SK-N-SH treated with all-trans-retinoic acid at 6 μM for 48 hours (cell line): Measurements from ENCODE around the gene AQP3.
"Not testable (repeated sequence)": the region's sequence is repeated elsewhere in the genome, so short reads cannot be mapped to it uniquely, and the experiment has no call there.

Source experiments
- ATAC-seq: fragments of 200-7000 bp; cut with Tn5 transposase; 3 replicates; pipeline ENCODE4 v1.9.1; 2020; ENCODE audit warnings: mild to moderate bottlenecking, moderate library complexity
- BACH2 ChIP-seq: fragments of 250-450 bp; sonication (Bioruptor Pico); IDR thresholded peaks from 2 replicates; pipeline ENCODE4 v1.9.0; 2021; ENCODE audit warnings: mild to moderate bottlenecking, borderline replicate concordance
- CREB5 ChIP-seq: fragments of 250-450 bp; sonication (Bioruptor Pico); IDR thresholded peaks from 2 replicates; pipeline ENCODE4 v1.5.1; 2020; ENCODE audit warnings: low read depth, mild to moderate bottlenecking, moderate library complexity
- CSDC2 ChIP-seq: fragments of 250-450 bp; sonication (Bioruptor Pico); IDR thresholded peaks from 2 replicates; pipeline ENCODE4 v1.5.0; 2020; ENCODE audit warnings: mild to moderate bottlenecking, moderate library complexity
- CSRNP3 ChIP-seq: fragments of 250-450 bp; sonication (Bioruptor Pico); IDR thresholded peaks from 2 replicates; pipeline ENCODE4 v1.5.1; 2021; ENCODE audit warnings: mild to moderate bottlenecking, moderate library complexity
- ESRRG ChIP-seq: fragments of 250-450 bp; sonication (Bioruptor Pico); IDR thresholded peaks from 2 replicates; pipeline ENCODE4 v1.6.1; 2021; ENCODE audit warnings: mild to moderate bottlenecking
- GLIS3 ChIP-seq: fragments of 250-450 bp; sonication (Bioruptor Pico); IDR thresholded peaks from 2 replicates; pipeline ENCODE4 v1.5.0; 2020; ENCODE audit warnings: mild to moderate bottlenecking, moderate library complexity
- ISL1 ChIP-seq: fragments of 250-450 bp; sonication (Bioruptor Pico); IDR thresholded peaks from 2 replicates; pipeline ENCODE4 v2.1.2; 2022; ENCODE audit warnings: mild to moderate bottlenecking, moderate library complexity
- OSR1 ChIP-seq: fragments of 250-450 bp; sonication (Bioruptor Pico); IDR thresholded peaks from 2 replicates; pipeline ENCODE4 v1.8.0; 2022; ENCODE audit warnings: moderate library complexity, mild to moderate bottlenecking, inconsistent platforms
- PATZ1 ChIP-seq: fragments of 250-450 bp; sonication (Bioruptor Pico); IDR thresholded peaks from 2 replicates; pipeline ENCODE4 v1.8.0; 2020; ENCODE audit warnings: mild to moderate bottlenecking, moderate library complexity, borderline replicate concordance
- POU6F1 ChIP-seq: fragments of 250-450 bp; sonication (Bioruptor Pico); IDR thresholded peaks from 2 replicates; pipeline ENCODE4 v1.8.0; 2021; ENCODE audit warnings: low read depth, mild to moderate bottlenecking, moderate library complexity, borderline replicate concordance
- PPARA ChIP-seq: fragments of 250-450 bp; sonication (Bioruptor Pico); IDR thresholded peaks from 2 replicates; pipeline ENCODE4 v1.5.0; 2020; ENCODE audit warnings: mild to moderate bottlenecking, borderline replicate concordance
- RARB ChIP-seq: fragments of 250-450 bp; sonication (Bioruptor Pico); IDR thresholded peaks from 2 replicates; pipeline ENCODE4 v1.8.0; 2021; ENCODE audit warnings: mild to moderate bottlenecking, moderate library complexity
- SNAI2 ChIP-seq: fragments of 250-450 bp; sonication (Bioruptor Pico); IDR thresholded peaks from 2 replicates; pipeline ENCODE4 v1.5.0; 2020; ENCODE audit warnings: mild to moderate bottlenecking, moderate library complexity
- TCF4 ChIP-seq: fragments of 250-450 bp; sonication (Bioruptor Pico); IDR thresholded peaks from 2 replicates; pipeline ENCODE4 v1.8.0; 2021; ENCODE audit warnings: mild to moderate bottlenecking, moderate library complexity, borderline replicate concordance
- TOX ChIP-seq: fragments of 250-450 bp; sonication (Bioruptor Pico); IDR thresholded peaks from 2 replicates; pipeline ENCODE4 v1.8.0; 2021; ENCODE audit warnings: mild to moderate bottlenecking, moderate library complexity, borderline replicate concordance
- ZC3H10 ChIP-seq: fragments of 250-450 bp; sonication (Bioruptor Pico); IDR thresholded peaks from 2 replicates; pipeline ENCODE4 v1.5.1; 2021; ENCODE audit warnings: mild to moderate bottlenecking, moderate library complexity
- ZFP3 ChIP-seq: fragments of 250-450 bp; sonication (Bioruptor Pico); IDR thresholded peaks from 2 replicates; pipeline ENCODE4 v1.5.0; 2020; ENCODE audit warnings: mild to moderate bottlenecking, moderate library complexity
- ZNF565 ChIP-seq: fragments of 450-650 bp; formaldehyde crosslinking; conservative IDR thresholded peaks from 2 replicates; pipeline ENCODE4 v1.5.0; 2020; ENCODE audit warnings: low read depth, mild to moderate bottlenecking, moderate library complexity
- ZNF70 ChIP-seq: fragments of 450-650 bp; formaldehyde crosslinking; IDR thresholded peaks from 2 replicates; pipeline ENCODE4 v1.5.0; 2020; ENCODE audit warnings: mild to moderate bottlenecking, moderate library complexity
- ZNF8 ChIP-seq: fragments of 450-650 bp; formaldehyde crosslinking; IDR thresholded peaks from 2 replicates; pipeline ENCODE4 v1.5.0; 2020; ENCODE audit warnings: mild to moderate bottlenecking, moderate library complexity

The AQP3 gene

GRCh38 chr9:33424043-33424442 lies 23.4 kb downstream of the AQP3 start:
- ATAC-seq = not testable (repeated sequence)

- TF ChIP-seq PATZ1 (CRISPR knock-in tag) (no peak), ISL1 (CRISPR knock-in tag) (no peak), ZNF8 (CRISPR knock-in tag) (no peak), CSDC2 (CRISPR knock-in tag) (no peak), RARB (CRISPR knock-in tag) (no peak), ZC3H10 (CRISPR knock-in tag) (no peak), ZNF565 (CRISPR knock-in tag) (no peak), BACH2 (CRISPR knock-in tag) (no peak), PPARA (CRISPR knock-in tag) (no peak), CSRNP3 (CRISPR knock-in tag) (no peak), ZFP3 (no peak), POU6F1 (CRISPR knock-in tag) (no peak), ZNF70 (CRISPR knock-in tag) (no peak), ESRRG (CRISPR knock-in tag) (no peak), SNAI2 (CRISPR knock-in tag) (no peak), GLIS3 (no peak), TCF4 (CRISPR knock-in tag) (no peak)
- TF ChIP-seq, all 23 proteins: peak for 0
- ATAC-seq = no peak
These were observed 27.6 kb downstream of the AQP3 start for GRCh38 chr9:33419708-33420303.

GRCh38 chr9:33418090-33418489 lies 29.3 kb downstream of the AQP3 start:
- TF ChIP-seq ISL1 (CRISPR knock-in tag) (no peak), PATZ1 (CRISPR knock-in tag) (no peak), ESRRG (CRISPR knock-in tag) (no peak)
- no peak for ATAC-seq

- ATAC-seq = no peak
- no peak for TF ChIP-seq ZNF8 (CRISPR knock-in tag)
- TF ChIP-seq PPARA (CRISPR knock-in tag) = no peak
- no peak for TF ChIP-seq ZNF70 (CRISPR knock-in tag)
- no peak for TF ChIP-seq TOX (CRISPR knock-in tag)
- no peak for TF ChIP-seq POU6F1 (CRISPR knock-in tag)
- no peak for TF ChIP-seq ISL1 (CRISPR knock-in tag)
- no peak for TF ChIP-seq ZNF565 (CRISPR knock-in tag)
- TF ChIP-seq OSR1 (CRISPR knock-in tag) = no peak
- no peak for TF ChIP-seq PATZ1 (CRISPR knock-in tag)
- no peak for TF ChIP-seq SNAI2 (CRISPR knock-in tag)
- no peak for TF ChIP-seq ZC3H10 (CRISPR knock-in tag)
- no peak for TF ChIP-seq TCF4 (CRISPR knock-in tag)
- TF ChIP-seq CSRNP3 (CRISPR knock-in tag) = no peak
- no peak for TF ChIP-seq RARB (CRISPR knock-in tag)
- no peak for TF ChIP-seq GLIS3
- TF ChIP-seq CSDC2 (CRISPR knock-in tag) = no peak
- no peak for TF ChIP-seq BACH2 (CRISPR knock-in tag)
- TF ChIP-seq ESRRG (CRISPR knock-in tag) = no peak
- no peak for TF ChIP-seq CREB5 (CRISPR knock-in tag)
These were observed 30.4 kb downstream of the AQP3 start for GRCh38 chr9:33416996-33417395.
